ENCODE data around the gene ATP1B1. TPM values are rescaled to one million over a fixed set of nuclear protein-coding genes. Genes with fewer than 3 reads are reported as not detected.

ATP1B1 gene
- total RNA-seq, 1 experiment from 2014 or later = 48.6 TPM

GRCh38 chr1:169142129-169142528, 35.6 kb downstream of the ATP1B1 start:
- H3K27me3 ChIP-seq (ENCODE audit: insufficient read depth, low read length) = no peaks in the 10 kb centered on the region
- H3K9me3 ChIP-seq (ENCODE audit: control insufficient read depth in 1 of 2, insufficient read depth in 1 of 2, low read depth in 1 of 2, low read length in 2 of 2) = no peaks in the 10 kb centered on the region
- RAD21 ChIA-PET (ENCODE audit: low non-redundant PET in 1 of 2, low total read pairs in 2 of 2, uncharacterized antibody in 2 of 2, unreplicated experiment in 2 of 2) = no interaction called here
- ATAC-seq (no peak), DNase-seq (ENCODE audit: low read depth, low spot score) (no peak)
- no TSS peak for BruUV-seq (replicated peaks)
- intact Hi-C loops (cut with micrococcal nuclease) = no loop called here
- no peaks in the 10 kb centered on the region for H3K9me2 ChIP-seq (ENCODE audit: insufficient read depth)
- H2AFZ ChIP-seq (ENCODE audit: low read depth, low read length, poor library complexity, severe bottlenecking) = no peak overlapping the region
- no peaks in the 10 kb centered on the region for H4K20me1 ChIP-seq (ENCODE audit: insufficient read depth)
- H3K79me2 ChIP-seq (ENCODE audit: insufficient read depth, low read length) = no peaks in the 10 kb centered on the region
- no peak overlapping the region for H3K9ac ChIP-seq (ENCODE audit: low read length)
- H3K4me1 ChIP-seq (ENCODE audit: control insufficient read depth in 1 of 2, insufficient read depth in 2 of 2, low read length in 2 of 2) = peaks cover 0 to 8% of the 10 kb centered on the region in 2 experiments; a peak in 2 of 4 replicates
- H3K4me3 ChIP-seq (replicated peaks in 1 of 2; ENCODE audit: low read depth in 1 of 2, low read length in 2 of 2) = no peak overlapping the region
- POLR2A ChIA-PET = no interaction called here
- H3K4me2 ChIP-seq (ENCODE audit: low read length) = no peak overlapping the region
- TF ChIP-seq ZFX (IDR thresholded peaks at IDR 0.05) = no peak
- TF ChIP-seq FOSL1 (IDR thresholded peaks at IDR 0.05; ENCODE audit: low read depth) = no peak
- no peak for TF ChIP-seq POLR2AphosphoS5 (IDR thresholded peaks at IDR 0.05; ENCODE audit: low read depth, low read length)
- TF ChIP-seq JUND (IDR thresholded peaks at IDR 0.05) = no peak
- TF ChIP-seq POLR2A (IDR thresholded peaks at IDR 0.05; ENCODE audit: borderline replicate concordance, extremely low read depth, insufficient read depth, insufficient read length) = no peak
- no peak for TF ChIP-seq ELF1 (IDR thresholded peaks at IDR 0.05; ENCODE audit: borderline replicate concordance, low read depth)
- TF ChIP-seq EZH2phosphoT487 (IDR thresholded peaks at IDR 0.05; ENCODE audit: borderline replicate concordance) = no peak
- TF ChIP-seq EZH2 (IDR thresholded peaks at IDR 0.05) = no peak
- TF ChIP-seq SP1 (IDR thresholded peaks at IDR 0.05; ENCODE audit: low read depth) = no peak
- TF ChIP-seq RAD21 (IDR thresholded peaks at IDR 0.05; ENCODE audit: low read depth) = no peak
- no peak for TF ChIP-seq EGR1 (IDR thresholded peaks at IDR 0.05; ENCODE audit: low read depth)
- TF ChIP-seq ZNF274 (IDR thresholded peaks at IDR 0.05; ENCODE audit: low read depth, low read length) = no peak
- TF ChIP-seq, protein P1, sequence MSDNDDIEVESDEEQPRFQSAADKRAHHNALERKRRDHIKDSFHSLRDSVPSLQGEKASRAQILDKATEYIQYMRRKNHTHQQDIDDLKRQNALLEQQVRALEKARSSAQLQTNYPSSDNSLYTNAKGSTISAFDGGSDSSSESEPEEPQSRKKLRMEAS (IDR thresholded peaks at IDR 0.05) = no peak
- TF ChIP-seq CEBPB (IDR thresholded peaks at IDR 0.05; ENCODE audit: low read depth) = no peak
- no peak for TF ChIP-seq ZBTB33 (IDR thresholded peaks at IDR 0.05; ENCODE audit: extremely low read depth, insufficient replicate concordance, low read length)
- TF ChIP-seq SIN3A (IDR thresholded peaks at IDR 0.05; ENCODE audit: low read depth) = no peak
- H3K36me3 ChIP-seq (ENCODE audit: control insufficient read depth in 1 of 2, insufficient read depth in 2 of 2, low read length in 2 of 2) = no peaks in the 10 kb centered on the region
- CTCF ChIA-PET = no interaction called here
- no peak overlapping the region for H3K27ac ChIP-seq (ENCODE audit: low read depth, low read length)
